ENCODE measurements around the gene TJP1.

GRCh38 chr15:29863438-29863837 is 41.2 kb upstream of the TJP1 start:
- TF ChIP-seq POLR2A (IDR thresholded peaks at IDR 0.05) (no peak), CTCF (IDR thresholded peaks at IDR 0.05) (no peak), POLR2AphosphoS5 (IDR thresholded peaks at IDR 0.05) (no peak)

Measured in suprapubic skin (tissue), 4 donors.